AG04449 (cell line): Measurements from ENCODE around the gene NIM1K.
"Not testable (repeated sequence)": the region's sequence is repeated elsewhere in the genome, so short reads cannot be mapped to it uniquely, and the experiment has no call there.

Experiments used
- CTCF ChIA-PET: fragments of 350-600 bp; formaldehyde crosslinking; extraction: SDS; loops from one replicate; lab custom pipeline; 2021; ENCODE audit warnings: antibody characterized with exemption; lab: Yijun Ruan, JAX
- POLR2A ChIA-PET: fragments of 400-600, 350-600 bp; formaldehyde crosslinking; extraction: SDS; loops from one replicate; lab custom pipeline; 2020; ENCODE audit warnings: antibody characterized with exemption, inconsistent platforms; lab: Yijun Ruan, JAX
- DNase-seq: peaks from one replicate; pipeline ENCODE4 v3.0.0-alpha.2; 2010; ENCODE audit warnings: low read depth, low spot score
- H3K4me3 ChIP-seq: 2 replicates; pipeline ENCODE4 v1.5.1; 2011; ENCODE audit warnings: low read depth, mild to moderate bottlenecking, control low read depth, low read length
- CTCF ChIP-seq: IDR thresholded peaks from one replicate; pipeline ENCODE4 v1.5.1; 2011; ENCODE audit warnings: mild to moderate bottlenecking, moderate library complexity, low read length, control low read depth, inconsistent platforms; ENCODE audit not compliant: insufficient read depth; ENCODE audit errors: missing control alignments

Gene NIM1K

DNA sequence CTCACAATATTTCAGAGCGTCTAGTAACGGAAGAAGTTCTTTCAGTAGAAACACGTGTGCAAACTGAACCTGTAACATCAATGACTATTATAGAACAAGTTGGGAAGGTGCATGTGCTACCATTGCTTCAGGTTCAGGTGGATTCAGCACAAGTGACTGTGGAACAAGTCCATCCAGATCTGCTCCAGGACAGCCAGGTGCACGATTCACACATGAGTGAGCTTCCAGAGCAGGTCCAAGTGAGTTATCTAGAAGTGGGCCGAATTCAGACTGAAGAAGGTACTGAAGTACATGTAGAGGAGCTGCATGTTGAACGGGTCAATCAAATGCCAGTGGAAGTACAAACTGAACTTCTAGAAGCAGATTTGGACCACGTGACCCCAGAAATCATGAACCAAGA lies 17.4 kb upstream of the NIM1K start:
- no peak for DNase-seq
- CTCF ChIA-PET = interaction anchor here (1.0 to 1.1 kb wide), 2 partner anchors 9 to 52 kb away, joined by 3 to 4 read pairs; no protein-coding TSS in a partner anchor
- POLR2A ChIA-PET = no interaction called here
- TF ChIP-seq CTCF = no peak
- H3K4me3 ChIP-seq = no peak overlapping the region

DNA sequence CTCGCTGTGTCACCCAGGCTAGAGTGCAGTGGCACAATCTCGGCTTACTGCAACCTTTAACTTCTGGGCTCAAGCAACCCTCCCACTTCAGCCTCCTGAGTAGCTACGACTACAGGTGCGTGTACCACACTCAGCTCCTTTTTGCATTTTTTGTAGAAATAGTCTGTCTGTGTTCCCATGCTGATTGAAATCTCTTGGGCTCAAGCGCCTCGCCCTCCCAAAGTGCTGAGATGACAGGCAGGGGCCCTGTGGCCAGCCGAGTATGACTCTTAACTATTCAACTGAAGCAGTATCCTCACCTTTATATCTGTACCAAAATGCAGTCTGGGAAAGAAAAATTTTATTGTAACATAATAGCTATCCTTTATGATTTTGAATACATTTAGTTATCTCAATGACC lies 12.2 kb upstream of the NIM1K start:
- POLR2A ChIA-PET = no interaction called here
- no peak for TF ChIP-seq CTCF
- CTCF ChIA-PET = interaction anchor here (1.0 kb wide), 1 partner anchor 211 kb away, joined by 3 read pairs; no protein-coding TSS in a partner anchor
- no peak overlapping the region for H3K4me3 ChIP-seq
- DNase-seq = no peak

DNA sequence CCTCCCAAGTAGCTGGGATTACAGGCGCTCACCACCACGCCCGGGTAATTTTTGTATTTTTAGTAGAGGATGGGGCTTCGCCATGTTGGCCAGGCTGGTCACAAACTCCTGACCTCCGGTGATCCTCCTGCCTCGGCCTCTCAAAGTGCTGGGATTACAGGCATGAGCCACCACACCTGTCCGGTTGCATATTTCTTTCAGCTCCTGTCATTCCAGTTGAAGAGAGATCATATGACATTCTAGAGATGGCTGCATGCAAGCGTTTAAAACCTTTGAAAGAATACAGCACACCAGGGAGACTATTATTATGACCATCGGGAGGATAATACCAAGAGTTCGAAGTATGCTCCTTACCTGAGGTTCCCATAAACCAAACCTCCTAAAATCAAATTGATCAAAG lies 9.6 kb upstream of the NIM1K start:
- no peak for DNase-seq
- ChIA-PET CTCF (no interaction called here), POLR2A (no interaction called here)
- H3K4me3 ChIP-seq = no peak overlapping the region
- TF ChIP-seq CTCF = no peak

- DNase-seq, POLR2A ChIA-PET, CTCF ChIA-PET, H3K4me3 ChIP-seq: not testable (repeated sequence)
Observed at GRCh38 chr5:43183101-43183500, 8.9 kb upstream of the NIM1K start.

- POLR2A ChIA-PET = no interaction called here
Observed at GRCh38 chr5:43190755-43191603, 1.0 kb upstream of the NIM1K start.

GRCh38 chr5:43192558-43193180 lies 644 bp downstream of the NIM1K start:
- no peak for TF ChIP-seq CTCF
- CTCF ChIA-PET = interaction anchor here (0.6 to 1.2 kb wide), 2 partner anchors 10 to 86 kb away, joined by 3 read pairs; no protein-coding TSS in a partner anchor
- DNase-seq = no peak
- POLR2A ChIA-PET = interaction anchor here (0.9 kb wide), 1 partner anchor 121 kb away, joined by 3 read pairs; no protein-coding TSS in a partner anchor
- H3K4me3 ChIP-seq = peak overlapping the region; percentile 65

More at GRCh38 chr5:43190755-43191603, 1.0 kb upstream of the NIM1K start:
- no peak overlapping the region for H3K4me3 ChIP-seq
- CTCF ChIA-PET = interaction anchor here (0.8 kb wide), 1 partner anchor 85 kb away, joined by 4 read pairs; no protein-coding TSS in a partner anchor
- DNase-seq = no peak
- TF ChIP-seq CTCF = no peak
